ENCODE results near the gene LCP2. TPM values are rescaled to one million over a fixed set of nuclear protein-coding genes. Genes with fewer than 3 reads are reported as not detected.
A peak's percentile ranks its signal among the peaks of the same experiment; 100 is the strongest.

The LCP2 gene
- total and polyA plus RNA-seq, 5 experiments from 2014 or later, result 119 to 311 (median 227) TPM

DNA sequence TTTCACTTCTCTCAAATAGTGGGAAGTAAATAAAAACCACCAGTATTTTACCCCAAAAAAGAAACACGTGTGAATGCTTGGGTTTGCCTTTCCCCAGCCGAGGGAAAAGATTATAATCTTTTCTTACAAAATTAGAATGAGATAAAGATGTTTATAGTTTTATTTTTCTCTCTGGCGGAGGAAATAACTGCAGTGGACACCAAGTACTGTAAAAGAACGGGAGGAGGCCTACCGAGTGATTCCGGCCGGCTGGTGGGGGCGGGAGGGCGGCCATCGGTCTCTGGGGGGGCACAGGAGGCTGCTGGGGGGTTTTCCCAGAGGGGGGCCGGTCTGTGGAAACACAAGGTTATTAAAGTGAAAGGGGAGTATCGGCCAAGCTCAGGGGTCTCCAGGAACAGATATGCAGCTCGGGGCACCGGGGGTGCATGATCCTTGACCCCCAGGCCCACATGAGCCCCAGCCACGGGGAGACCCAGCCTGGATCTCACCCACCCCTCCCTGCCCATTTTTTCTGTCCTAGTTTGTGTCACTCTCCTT, 29.4 kb downstream of the LCP2 start:
- Mint-ChIP-seq H3K9me3 (no peaks in the 10 kb centered on the region), H3K36me3 (peaks cover 0 to 97% (median 57%) of the 10 kb centered on the region in 3 donors), H3K4me3 (peak overlapping the region; percentile 52 to 86 (median 75)), H3K27ac (peak overlapping the region; percentile 90 to 99 (median 94)), H3K4me1 (peaks cover 56 to 96% (median 91%) of the 10 kb centered on the region in 4 donors), H3K27me3 (no peaks in the 10 kb centered on the region)
- ATAC-seq (no peak), DNase-seq (no peak)
- POLR2A ChIA-PET, result interaction anchor here (0.6 to 6.1 kb wide), 13 partner anchors 8 to 186 kb away, joined by 3 to 123 read pairs (median 10); partner anchors contain the start of gene LCP2

DNA sequence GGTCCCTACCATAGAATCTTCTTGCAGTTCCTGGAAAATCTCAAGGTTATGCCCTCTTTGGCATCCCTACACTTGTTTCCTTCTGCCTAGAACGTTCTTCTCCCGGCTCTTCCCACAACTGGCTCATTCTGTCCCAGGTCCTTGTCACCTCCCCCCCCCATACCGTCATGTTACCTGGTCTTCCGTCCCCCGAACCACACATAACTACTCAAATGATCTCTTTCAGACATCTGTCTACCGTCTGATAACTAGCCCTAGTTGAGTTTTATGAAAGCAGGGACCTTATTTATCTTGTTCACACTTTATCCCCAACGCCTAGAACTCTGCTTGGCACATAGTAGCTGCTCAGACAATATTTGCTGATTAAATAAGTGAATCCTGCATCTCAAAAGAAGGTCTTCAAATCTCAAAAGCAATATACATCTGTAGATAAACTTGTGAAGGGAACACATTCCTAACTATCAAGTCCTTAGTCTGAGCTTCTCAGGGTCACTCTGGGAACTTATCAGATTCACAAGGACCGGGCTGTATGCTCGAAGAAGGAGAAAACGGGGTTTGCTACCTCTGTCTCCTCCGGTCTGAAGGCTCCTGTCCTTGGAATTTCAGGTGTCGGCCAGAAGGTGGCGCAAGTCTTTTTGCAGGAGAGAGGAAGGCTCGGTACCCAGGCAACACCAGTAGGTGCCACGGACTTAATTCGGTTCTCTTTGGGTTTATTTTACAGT, 30.0 kb downstream of the LCP2 start:
- peak overlapping the region; percentile 90 to 99 (median 94) for H3K27ac Mint-ChIP-seq
- H3K36me3 Mint-ChIP-seq, result peaks cover 4 to 97% (median 57%) of the 10 kb centered on the region in 3 donors
- H3K27me3 Mint-ChIP-seq, result no peaks in the 10 kb centered on the region
- peak; percentile 67 to 88 (median 78) for DNase-seq
- peak; percentile 60 to 75 for ATAC-seq
- H3K9me3 Mint-ChIP-seq, result no peaks in the 10 kb centered on the region
- H3K4me3 Mint-ChIP-seq, result peak overlapping the region; percentile 51 to 86 (median 71)
- POLR2A ChIA-PET, result interaction anchor here (0.9 to 6.1 kb wide), 16 partner anchors 9 to 70 kb away, joined by 3 to 123 read pairs (median 10); partner anchors contain the start of gene LCP2
- H3K4me1 Mint-ChIP-seq, result peaks cover 56 to 95% (median 92%) of the 10 kb centered on the region in 4 donors

DNA sequence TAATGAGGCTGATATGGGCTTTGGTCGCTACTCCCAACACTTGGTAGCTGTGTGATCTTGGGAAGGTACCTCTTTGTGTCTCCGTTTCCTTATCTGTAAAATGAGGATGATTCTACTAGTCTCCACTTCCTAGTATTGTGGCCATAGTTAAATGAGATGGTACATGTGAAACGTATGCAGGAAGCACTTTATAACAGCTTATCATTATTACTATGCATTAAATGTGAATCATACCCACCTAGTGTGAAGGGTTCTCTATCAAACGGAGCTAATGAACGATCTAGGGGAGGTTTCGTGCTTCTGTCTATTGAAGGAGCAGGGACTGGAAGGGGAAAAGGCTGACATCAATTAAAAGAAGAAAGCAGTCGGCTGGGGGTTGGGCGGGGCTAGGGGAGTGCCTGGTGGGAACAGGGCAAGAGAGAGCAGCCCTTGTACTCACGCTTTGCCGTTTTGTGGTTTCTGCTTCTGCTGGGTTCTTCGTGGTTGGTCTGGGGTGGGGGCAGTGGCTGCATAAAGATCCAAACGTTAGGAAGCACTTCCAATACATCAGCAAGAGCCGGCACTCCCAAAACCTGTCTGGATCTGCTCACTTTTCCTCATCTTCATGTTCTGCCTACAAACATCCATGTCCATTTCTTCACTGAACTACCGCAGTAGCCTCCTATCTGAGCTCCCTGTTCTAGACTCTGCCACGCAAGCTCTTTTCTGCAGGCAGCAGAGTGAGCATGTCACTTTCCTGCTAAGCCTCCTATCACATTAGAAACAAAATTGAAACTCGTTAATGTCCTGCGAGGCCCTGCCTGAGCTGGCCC, 30.8 kb downstream of the LCP2 start:
- peak overlapping the region; percentile 90 to 99 (median 94) for H3K27ac Mint-ChIP-seq
- no peaks in the 10 kb centered on the region for H3K27me3 Mint-ChIP-seq
- H3K9me3 Mint-ChIP-seq, result no peaks in the 10 kb centered on the region
- peak in 8 of 10 donors; percentile 18 to 78 (median 54) for DNase-seq
- H3K4me1 Mint-ChIP-seq, result peaks cover 54 to 96% (median 93%) of the 10 kb centered on the region in 4 donors
- H3K36me3 Mint-ChIP-seq, result peaks cover 7 to 97% (median 58%) of the 10 kb centered on the region in 3 donors
- ATAC-seq, result peak; percentile 41 to 42
- POLR2A ChIA-PET, result interaction anchor here (0.8 to 6.1 kb wide), 22 partner anchors 8 to 71 kb away, joined by 3 to 123 read pairs (median 7); partner anchors contain the start of gene LCP2
- peak overlapping the region; percentile 51 to 86 (median 71) for H3K4me3 Mint-ChIP-seq

DNA sequence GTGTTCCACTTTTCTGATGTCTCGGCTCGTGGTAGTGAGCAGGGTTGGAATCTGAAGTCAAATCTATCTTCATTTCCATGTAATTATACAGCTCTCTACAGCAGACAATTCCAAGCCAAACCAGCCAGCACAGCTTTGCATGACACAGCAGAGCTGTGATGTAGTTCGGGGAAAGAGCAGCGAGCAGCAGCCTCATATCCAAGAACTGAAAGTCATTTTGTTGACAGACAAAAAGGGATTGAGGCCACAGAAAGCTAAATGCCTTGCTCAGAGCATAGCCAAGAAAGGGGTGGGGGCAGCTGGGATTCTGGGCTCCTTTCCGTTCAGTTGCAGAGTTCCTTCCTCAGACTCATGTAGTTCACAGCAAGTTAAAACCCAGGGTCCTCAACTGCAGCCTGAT, 32.1 kb downstream of the LCP2 start:
- ATAC-seq, result no peak
- Mint-ChIP-seq H3K36me3 (peaks cover 12 to 97% (median 61%) of the 10 kb centered on the region in 3 donors), H3K27me3 (no peaks in the 10 kb centered on the region), H3K4me3 (peak overlapping the region in 7 of 10 donors; percentile 9 to 80 (median 49)), H3K27ac (peak overlapping the region in 9 of 10 donors; percentile 78 to 99 (median 91)), H3K4me1 (peaks cover 50 to 95% (median 93%) of the 10 kb centered on the region in 4 donors), H3K9me3 (no peaks in the 10 kb centered on the region)
- POLR2A ChIA-PET, result interaction anchor here (0.6 to 6.1 kb wide), 13 partner anchors 11 to 1122 kb away, joined by 3 to 123 read pairs (median 7); partner anchors contain the start of genes LCP2 and NPM1
- DNase-seq, result no peak

DNA sequence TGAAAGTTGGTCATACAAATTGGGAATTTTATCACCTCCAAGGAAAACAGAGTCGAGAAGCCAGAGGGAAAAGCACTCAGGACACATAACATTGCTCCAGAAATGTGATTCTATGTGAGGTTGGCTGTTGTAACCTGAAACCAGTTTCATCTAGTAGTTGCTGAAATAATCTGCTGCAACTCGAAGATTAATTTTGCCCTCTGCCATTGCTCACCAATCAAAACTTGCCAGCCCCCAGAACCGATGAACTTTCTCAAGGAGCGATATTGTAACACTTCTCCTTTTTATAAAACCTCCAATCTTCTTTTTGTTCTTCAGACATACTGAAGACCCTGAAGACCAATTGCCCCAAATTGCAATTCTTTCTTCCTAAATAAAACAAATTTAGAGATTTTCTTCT, 33.7 kb downstream of the LCP2 start:
- Mint-ChIP-seq H3K9me3 (no peaks in the 10 kb centered on the region), H3K4me1 (peaks cover 51 to 96% (median 93%) of the 10 kb centered on the region in 4 donors), H3K36me3 (peaks cover 16 to 98% (median 63%) of the 10 kb centered on the region in 3 donors), H3K4me3 (peak overlapping the region in 8 of 10 donors; percentile 20 to 73 (median 44)), H3K27ac (peak overlapping the region; percentile 85 to 99 (median 94)), H3K27me3 (no peaks in the 10 kb centered on the region)
- DNase-seq, result no peak
- POLR2A ChIA-PET, result interaction anchor here (0.6 to 6.1 kb wide), 5 partner anchors 12 to 67 kb away, joined by 3 to 123 read pairs (median 7); partner anchors contain the start of gene LCP2
- ATAC-seq, result no peak

DNA sequence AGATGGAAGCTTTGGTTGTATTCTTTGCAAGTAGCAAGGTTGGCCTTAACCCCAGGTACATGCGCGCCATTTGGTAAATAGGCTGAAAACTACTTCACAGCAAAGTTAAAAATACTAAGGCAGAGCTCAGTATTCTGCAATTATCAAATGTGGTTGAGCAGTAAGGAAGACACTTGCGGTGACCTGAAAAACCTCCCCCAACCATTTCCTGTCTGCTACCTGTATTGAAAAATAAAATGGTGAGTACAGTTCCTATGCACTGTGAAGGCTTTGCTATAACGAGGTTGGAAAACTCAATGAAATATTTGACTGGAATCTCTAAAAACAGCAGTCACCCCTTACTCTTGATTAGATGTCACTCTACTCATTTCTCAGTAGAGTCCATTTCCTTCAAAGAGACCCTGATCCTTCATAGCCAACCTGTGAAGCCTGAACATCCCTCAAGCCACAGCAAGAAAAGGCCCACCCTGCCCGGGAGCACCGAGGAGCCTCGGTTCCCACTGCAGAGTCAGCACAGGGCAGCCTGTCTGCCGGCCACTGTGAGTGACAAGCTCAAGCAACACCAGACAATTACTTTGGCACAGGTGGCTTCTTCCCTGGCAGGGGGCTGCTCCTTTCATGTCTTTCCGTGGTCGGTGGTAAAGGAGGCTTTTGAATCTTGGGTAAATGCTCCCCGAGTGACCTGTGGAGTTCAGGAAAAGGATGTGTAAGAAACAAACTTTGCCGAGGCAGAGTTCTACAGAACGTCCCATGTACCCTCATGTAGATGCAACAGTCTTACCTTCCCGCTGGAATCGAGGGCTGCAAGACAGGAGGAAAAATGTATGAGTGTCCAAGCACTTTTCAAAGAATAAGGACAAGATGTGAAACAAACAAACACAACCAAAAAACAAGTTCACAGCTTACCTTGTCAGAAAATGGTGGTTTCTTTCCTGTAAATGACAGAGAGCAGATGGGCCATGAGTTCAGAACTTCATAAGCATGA, 35.2 kb downstream of the LCP2 start:
- Mint-ChIP-seq H3K27ac (peak overlapping the region; percentile 84 to 99 (median 96)), H3K27me3 (no peaks in the 10 kb centered on the region)
- peak; percentile 81 to 90 for ATAC-seq

DNA sequence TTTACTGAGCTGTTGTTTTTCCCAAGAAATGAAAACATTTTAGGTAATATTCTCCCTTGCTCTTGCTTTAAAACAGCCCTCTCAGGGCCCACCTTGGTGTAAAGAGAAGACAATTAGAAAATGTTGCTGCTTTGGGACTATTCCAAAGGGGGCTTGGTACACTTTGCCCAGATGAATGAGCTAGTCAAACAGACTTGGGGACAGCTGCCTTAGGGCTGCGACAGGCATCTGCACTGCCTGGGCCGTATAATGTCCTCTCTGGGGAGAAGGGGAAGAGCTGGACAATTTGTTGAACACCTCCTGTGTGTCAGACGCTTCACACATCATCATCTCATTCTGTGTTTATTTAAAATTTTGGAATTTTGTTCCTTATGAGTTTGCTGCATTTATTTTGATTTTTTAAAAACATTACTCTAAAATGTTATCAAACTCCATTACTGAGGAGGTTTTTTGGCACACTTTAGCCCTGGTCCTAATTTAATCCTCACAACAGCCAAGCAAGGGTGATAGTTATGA, 36.0 kb downstream of the LCP2 start:
- Mint-ChIP-seq H3K4me3 (peak overlapping the region; percentile 29 to 80 (median 72)), H3K9me3 (no peaks in the 10 kb centered on the region), H3K27ac (peak overlapping the region; percentile 84 to 99 (median 96)), H3K36me3 (peaks cover 28 to 100% (median 67%) of the 10 kb centered on the region in 3 donors), H3K4me1 (peaks cover 46 to 95% (median 90%) of the 10 kb centered on the region in 4 donors), H3K27me3 (no peaks in the 10 kb centered on the region)
- ATAC-seq (no peak), DNase-seq (no peak)
- POLR2A ChIA-PET, result interaction anchor here (0.9 to 6.2 kb wide), 15 partner anchors 8 to 76 kb away, joined by 3 to 96 read pairs (median 9); partner anchors contain the start of gene LCP2

More for the DNA sequence above, 35.2 kb downstream of the LCP2 start:
- Mint-ChIP-seq H3K36me3 (peaks cover 28 to 100% (median 63%) of the 10 kb centered on the region in 3 donors), H3K4me1 (peaks cover 48 to 95% (median 90%) of the 10 kb centered on the region in 4 donors), H3K4me3 (peak overlapping the region; percentile 29 to 80 (median 72)), H3K9me3 (no peaks in the 10 kb centered on the region)
- DNase-seq, result peak in 8 of 10 donors; percentile 62 to 90 (median 77)
- POLR2A ChIA-PET, result interaction anchor here (0.7 to 6.2 kb wide), 16 partner anchors 9 to 75 kb away, joined by 3 to 96 read pairs (median 9); partner anchors contain the start of gene LCP2

DNA sequence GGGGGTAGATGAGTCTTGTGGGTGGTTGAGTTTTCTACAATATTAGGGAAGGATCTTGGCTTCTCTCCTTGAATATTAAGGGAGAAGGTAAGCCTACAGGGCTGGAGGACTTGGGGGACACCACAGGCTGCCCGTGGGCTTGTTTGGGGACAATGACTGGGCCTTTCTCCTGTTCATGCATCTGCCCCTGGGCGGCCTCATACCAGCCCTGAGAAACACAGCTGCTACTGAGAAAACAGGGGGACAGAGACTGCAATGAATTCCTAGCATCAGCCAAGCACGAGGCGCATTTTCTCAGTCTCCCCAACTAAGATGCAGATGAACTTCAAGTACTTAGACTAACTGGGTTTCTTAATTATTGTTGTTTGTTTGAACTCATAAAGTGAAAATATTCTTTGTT, 40.2 kb downstream of the LCP2 start:
- Mint-ChIP-seq H3K27ac (peak overlapping the region in 9 of 10 donors; percentile 66 to 99 (median 79)), H3K4me3 (peak overlapping the region in 1 of 10 donors; percentile 48), H3K9me3 (no peaks in the 10 kb centered on the region), H3K4me1 (peaks cover 47 to 88% (median 83%) of the 10 kb centered on the region in 4 donors), H3K27me3 (no peaks in the 10 kb centered on the region), H3K36me3 (peaks cover 41 to 99% (median 69%) of the 10 kb centered on the region in 3 donors)
- POLR2A ChIA-PET, result interaction anchor here (0.6 to 6.2 kb wide), 4 partner anchors 9 to 35 kb away, joined by 3 to 96 read pairs (median 5); no protein-coding TSS in a partner anchor
- no peak for ATAC-seq
- no peak for DNase-seq

DNA sequence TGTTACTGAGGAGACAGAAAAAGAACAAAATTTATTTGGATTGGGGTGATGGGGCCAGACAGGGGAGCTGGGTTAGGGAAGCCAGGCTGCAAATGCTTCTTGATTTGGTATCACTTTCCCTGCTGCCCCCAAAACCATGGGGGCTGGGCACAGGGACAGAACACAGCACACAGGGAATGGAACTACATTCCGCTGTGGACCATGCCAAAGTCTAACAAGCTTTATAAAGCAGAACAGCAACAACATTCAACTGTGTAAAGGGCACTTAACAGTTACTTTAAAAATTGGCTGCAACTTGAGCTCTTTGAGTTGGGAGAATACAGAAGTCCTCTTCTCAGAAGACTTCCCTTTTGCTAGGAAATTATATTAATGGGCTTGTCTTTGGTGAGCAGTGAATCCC, 41.0 kb downstream of the LCP2 start:
- Mint-ChIP-seq H3K4me1 (peaks cover 46 to 82% (median 77%) of the 10 kb centered on the region in 4 donors), H3K9me3 (no peaks in the 10 kb centered on the region), H3K4me3 (peak overlapping the region in 1 of 10 donors; percentile 49), H3K27me3 (no peaks in the 10 kb centered on the region), H3K27ac (peak overlapping the region; percentile 41 to 99 (median 82)), H3K36me3 (peaks cover 36 to 99% (median 70%) of the 10 kb centered on the region in 3 donors)
- ATAC-seq (no peak), DNase-seq (no peak)
- POLR2A ChIA-PET, result interaction anchor here (0.9 to 1.6 kb wide), 3 partner anchors 10 to 31 kb away, joined by 4 to 5 read pairs (median 4); no protein-coding TSS in a partner anchor

DNA sequence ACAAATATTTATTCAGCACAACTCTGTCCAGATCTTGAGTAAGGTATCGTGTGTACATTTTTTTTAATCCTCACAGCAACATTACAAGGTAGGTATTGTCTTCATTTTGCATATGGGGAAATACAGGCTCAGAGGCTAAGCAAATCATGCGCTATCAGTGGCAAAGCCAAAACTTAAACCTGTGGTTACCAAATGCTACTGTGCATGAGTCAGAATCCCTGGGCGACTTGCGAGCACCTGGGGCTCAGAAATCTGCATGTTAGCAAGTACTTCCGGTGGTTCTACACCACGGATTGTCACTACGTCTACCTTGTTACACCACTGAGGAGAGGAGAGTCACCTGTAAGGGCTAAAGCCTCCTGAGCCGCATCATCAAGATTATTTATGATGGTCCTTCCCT, 43.5 kb downstream of the LCP2 start:
- Mint-ChIP-seq H3K27ac (peak overlapping the region; percentile 73 to 99 (median 88)), H3K9me3 (no peaks in the 10 kb centered on the region), H3K4me3 (peak overlapping the region in 9 of 10 donors; percentile 0 to 54 (median 36)), H3K4me1 (peaks cover 36 to 74% (median 64%) of the 10 kb centered on the region in 4 donors), H3K27me3 (no peaks in the 10 kb centered on the region), H3K36me3 (peaks cover 35 to 99% (median 69%) of the 10 kb centered on the region in 3 donors)
- POLR2A ChIA-PET, result interaction anchor here (0.8 to 1.9 kb wide), 5 partner anchors 8 to 80 kb away, joined by 3 to 7 read pairs (median 5); no protein-coding TSS in a partner anchor
- peak in 9 of 10 donors; percentile 53 to 85 (median 71) for DNase-seq
- ATAC-seq, result peak; percentile 97

Measured in naive thymus-derived CD8-positive, alpha-beta T cell (primary cell).